Myocyte (in vitro differentiated cells): Measurements from ENCODE around the gene MDFI. TPM values are rescaled to one million over a fixed set of nuclear protein-coding genes. Genes with fewer than 3 reads are reported as not detected.
A peak's percentile ranks its signal among the peaks of the same experiment; 100 is the strongest.

ENCODE experiments used
- DNase-seq: peaks from one replicate; pipeline ENCODE4 v3.0.0-alpha.2; 2012; ENCODE audit warnings: low read depth
- total RNA-seq: library from RNA; depleted of rRNA; stranded (reverse); fragments of >200 nt; gene quantifications from 2 replicates; pipeline ENCODE4 v1.2.3, GENCODE V29; 2014

Gene MDFI
- total RNA-seq, 1 donor from 2014 or later: not detected

DNA sequence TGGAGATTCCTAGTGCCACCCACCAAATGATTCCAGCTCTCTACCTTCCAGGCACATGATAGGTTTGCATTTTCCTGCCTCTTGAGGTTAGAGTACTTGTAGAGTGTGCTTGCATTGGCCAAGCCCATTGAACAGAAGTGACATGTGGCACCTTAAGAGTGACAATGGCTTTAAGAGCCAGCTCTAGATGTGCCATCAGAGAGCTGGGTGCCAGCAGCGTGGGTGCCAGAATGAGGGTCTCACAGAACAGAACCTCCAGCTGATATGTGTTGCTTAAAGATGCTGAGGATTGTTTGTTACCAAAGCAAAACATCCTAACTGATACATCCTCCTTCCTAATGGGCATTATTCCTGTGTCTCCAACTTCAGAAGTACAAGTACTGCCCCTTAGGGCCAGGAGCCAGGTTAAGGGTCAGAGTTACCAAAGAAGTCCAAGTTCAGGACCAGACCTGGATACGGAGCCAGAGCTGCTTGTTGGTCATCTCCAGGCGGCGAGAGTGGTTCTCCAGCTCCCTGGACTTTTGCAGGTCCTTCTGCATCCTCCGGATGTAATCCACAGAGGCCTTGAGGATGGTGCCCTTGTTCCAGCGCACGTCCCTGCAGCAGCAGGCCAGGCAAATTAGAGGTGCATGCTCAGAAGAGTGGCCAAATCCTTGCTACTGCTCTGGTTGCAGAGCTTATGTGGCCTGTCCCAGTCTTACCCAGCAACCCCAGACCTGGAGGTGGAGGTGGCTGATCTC lies 47.5 kb downstream of the MDFI start:
- DNase-seq: no peak

DNA sequence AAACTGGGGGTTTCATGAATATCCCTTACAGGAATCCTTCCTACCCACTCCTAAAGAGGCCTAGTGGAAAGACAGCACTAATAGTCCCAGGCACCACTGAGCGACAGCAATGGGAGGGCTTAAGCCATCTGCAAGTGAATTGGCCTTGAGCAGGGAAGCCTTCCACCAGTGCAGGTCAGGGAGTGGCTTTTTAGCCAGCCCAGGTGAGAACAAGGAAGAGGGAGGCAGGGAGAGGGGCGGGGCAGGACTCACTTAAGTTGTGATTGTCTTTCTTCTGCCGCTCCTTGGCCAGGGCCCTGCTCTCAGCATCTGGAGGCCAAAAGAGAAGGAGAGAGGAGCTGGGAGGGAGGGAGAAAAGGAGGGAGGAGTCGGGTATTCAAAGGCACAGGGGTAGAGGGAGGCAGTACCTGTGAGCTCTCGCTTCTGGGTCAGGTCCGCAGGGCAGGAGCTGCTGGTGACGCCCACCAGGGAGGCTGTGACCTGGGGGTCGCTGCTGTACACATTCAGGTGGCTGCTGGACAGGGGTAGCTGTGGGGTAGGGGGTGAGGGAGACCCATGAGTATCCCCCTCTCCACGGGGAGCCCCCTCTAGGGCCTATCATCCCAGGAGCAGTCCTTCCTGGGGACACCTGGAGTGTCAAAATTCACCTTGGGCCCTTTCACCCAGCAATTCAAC lies 49.4 kb downstream of the MDFI start:
- no peak for DNase-seq

DNA sequence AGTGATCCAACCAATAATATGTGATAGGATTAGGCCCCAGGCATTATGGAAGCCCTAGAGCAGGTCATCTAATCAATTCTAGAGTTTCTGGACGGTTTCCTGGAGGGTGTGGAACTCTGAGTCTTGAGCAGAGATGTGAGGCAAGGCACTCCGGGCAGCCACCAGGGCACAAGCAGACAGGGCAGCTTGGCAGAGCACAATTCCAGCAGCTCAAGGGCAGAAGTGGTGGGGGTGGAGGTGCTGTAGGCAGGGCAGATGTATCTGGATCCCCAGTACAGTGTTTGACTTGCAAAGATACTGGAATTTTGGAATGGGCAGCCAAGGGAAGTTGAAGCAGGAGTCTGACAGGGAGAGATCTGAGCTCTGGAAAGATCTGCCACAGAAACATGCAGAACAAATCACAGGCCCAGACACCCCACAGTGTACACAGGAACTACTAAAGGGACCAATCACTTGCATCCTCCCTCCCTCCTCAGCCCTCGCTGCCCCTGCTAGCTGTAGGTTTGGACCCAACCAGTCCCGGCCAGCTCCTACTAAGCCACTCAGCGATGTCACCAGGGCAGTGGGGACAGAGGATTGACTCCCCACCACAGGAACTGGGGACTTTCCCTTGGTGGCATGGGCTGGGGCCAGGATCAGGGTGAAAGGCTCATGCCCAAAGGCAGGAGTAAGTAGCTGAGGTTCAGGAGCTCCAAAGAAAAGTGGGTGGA lies 50.1 kb downstream of the MDFI start:
- DNase-seq: peak; percentile 53

DNA sequence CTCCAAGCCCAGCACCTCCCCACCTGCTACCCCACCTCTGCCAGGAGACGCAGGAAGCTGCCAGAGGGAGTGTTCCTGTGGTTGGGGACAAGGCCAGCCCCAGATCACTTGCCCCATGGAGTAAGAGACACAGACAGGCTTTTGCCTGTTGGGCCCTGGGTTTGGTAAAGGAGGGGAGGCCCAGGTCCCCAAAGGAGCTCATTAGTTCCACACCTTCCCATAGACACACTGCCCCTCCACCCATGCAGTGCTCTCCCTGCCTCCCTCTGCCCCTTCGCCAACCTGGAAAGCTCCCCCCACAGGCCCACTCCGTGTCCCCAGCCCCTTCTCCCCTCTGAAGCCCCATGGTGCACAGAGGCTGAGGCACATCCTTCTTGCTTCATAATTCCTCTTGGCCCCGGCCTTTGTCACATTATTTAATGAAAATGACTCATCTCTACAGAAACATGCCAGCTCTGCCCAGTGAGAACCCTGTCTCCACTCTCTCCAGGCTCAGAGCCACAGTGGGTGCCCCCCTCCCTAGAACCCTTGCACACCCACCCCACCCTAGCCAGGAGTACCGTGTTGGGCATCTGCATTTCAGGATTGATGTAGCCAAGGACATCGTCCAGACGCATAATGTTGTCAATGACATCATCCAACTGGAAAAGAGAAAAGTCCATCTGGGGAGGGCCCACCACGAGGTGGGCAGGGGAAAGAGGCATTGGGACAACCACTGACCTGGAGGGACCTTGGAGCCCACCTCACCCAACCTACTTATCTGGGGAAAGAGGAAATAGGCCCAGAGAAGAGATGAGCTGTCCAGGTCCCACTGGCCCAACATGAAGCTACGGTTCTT lies 51.1 kb downstream of the MDFI start:
- no peak for DNase-seq

DNA sequence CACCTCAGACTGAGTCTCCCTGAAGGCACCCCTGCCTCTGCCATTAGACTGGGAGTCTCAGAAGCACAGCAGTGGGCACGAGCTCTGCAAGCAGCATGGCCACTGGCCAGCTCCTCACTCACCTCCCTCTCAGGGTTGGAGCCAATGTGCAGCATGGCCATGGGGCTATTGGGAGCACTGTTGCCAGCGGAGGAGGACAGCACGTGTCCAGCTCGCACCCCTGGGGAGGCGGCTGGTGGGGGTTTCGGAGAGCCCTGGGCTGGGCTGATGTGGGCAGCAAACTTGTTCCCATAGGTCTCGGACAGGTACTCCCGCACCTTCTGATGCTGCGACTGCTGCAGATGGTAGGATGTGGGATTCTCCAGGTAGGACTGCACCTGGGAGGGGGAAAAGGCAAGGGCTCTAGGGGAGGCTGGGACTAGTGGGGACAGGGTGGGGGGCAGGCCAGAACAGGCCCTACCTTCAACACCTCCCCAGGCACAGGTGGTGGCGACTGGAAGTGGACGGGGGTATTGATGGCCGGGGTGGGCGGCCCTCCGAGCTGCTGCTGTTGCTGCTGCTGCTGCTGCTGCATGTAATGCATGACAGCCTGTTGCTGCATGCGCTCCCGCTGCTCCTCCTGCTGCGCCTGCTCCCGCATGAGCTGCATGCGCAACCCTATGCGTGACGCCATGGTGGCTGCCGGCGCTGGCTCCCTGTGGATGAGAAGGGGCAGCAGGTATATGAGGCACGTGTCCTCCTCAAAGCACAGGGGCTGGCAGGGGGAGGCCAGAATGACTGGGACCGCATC lies 52.5 kb downstream of the MDFI start:
- DNase-seq: no peak

DNA sequence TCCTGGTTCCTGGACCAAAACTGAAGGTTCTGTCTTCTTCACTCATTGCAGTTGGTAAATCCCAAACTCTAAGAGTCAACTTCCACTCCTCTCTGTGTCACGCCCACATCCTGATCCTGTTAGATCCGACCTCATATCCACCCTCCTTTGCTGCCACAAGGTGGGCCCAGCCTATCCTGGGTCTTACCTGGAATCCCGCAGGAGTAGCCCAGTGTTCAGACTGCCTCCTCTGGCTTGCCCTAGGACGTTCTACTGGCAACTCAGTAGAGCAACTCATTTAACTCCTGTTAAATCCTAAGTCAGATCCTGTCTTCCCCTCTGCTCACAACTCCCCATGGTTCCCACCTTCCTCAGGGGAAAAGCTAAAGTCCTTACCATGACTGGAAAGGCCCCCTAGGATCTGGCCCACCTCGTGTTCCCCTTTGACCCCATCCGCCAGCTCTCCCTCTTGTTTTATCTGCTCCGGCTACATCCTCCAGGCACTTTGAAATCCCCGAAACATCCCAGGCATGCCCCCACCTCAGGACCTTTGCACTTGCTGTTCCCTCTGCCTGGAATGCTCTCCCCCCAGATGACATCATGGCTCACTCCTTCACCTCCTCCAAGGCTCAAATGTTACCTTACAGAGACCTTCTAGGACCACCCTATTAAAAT lies 53.3 kb downstream of the MDFI start:
- DNase-seq: no peak

DNA sequence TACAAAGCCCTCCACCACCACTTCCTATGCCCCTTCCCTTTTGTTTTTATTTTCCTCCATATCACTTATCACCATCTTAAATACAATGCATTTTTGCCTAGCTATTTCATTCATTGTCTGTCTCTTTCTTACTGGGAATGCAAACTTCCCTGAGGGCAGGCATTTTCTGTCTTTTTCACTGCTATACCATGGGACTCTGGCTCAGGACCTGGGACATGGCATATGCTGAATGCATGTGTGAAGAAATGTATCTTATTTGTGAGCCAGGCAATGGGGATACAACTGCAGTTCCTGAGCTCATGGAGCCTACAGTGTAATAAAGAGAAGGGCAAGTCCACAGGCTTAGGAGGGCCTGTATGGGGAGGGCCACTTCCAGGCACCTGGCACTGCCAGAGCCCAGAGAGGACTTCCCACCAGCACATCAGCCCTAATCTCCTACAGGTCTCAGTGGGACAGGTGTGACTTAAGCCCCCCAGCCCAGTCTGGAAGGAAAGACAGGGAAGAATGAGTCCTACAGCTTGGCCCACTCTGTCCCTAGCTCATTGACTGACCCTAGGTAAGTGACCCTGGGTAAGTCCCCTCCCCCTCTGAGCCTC lies 53.9 kb downstream of the MDFI start:
- no peak for DNase-seq

DNA sequence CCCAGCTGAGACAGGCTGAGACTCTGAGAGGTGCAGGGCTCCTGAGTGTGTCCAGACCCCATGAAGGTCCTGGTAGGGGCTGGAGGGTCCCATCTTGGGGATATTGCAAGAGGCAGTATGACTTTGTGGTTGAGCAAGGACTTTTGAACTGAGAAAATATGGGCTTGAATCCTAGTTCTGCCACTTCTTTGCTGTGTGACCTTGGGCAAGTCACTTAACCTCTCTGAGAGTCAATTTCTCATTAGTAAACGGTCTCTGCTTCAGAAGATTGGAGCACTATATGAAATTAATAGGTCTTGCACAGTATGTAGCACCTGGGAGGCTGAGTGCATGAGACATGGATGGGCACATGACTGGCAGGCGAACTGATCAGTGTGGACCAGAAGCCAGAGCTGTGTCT lies 54.5 kb downstream of the MDFI start:
- no peak for DNase-seq

DNA sequence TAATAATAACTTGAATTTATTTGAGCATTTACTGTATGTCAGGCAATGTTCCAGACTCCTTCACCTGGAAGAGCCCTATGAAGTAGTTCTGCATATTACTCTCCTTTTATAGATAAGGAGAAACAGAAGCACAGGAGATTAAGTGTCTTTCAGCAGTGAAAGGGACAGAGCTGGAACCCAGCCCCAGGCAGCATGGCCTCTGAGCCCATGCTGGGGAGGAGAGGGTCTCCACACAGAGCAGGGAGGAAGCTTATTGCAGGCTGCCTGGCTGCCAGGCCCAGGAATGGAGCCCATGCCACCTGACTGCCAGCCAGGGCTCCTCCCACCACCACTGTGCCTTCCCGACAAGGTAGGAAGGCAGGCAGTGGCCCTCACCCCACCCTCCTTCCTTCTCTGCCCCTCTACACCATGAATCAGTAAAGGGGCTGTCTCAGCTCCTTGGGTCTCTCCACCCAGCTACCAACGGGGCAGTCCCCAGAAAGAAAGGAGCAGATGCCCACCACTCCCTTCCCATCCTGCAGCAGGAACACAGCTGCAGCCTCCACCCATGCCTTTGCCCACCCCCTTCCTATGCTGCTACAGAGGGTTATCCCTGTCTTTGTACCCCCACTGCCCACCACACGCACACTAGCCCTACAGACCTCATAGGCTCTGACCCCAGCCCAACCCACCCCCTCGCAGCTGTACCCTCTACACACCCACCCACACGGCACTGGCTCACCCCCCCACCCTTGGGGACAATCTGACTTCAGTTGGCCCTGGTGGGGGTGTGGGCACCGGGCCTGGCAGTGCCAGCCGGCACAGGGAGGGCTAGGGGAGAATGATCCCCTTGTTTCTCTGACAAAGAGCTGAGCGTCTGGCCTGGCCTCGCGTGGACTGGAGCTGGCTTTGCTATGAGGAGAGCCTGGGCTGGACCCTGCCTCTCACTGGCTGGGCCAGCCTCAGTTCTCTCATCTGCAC lies 55.3 kb downstream of the MDFI start:
- no peak for DNase-seq

DNA sequence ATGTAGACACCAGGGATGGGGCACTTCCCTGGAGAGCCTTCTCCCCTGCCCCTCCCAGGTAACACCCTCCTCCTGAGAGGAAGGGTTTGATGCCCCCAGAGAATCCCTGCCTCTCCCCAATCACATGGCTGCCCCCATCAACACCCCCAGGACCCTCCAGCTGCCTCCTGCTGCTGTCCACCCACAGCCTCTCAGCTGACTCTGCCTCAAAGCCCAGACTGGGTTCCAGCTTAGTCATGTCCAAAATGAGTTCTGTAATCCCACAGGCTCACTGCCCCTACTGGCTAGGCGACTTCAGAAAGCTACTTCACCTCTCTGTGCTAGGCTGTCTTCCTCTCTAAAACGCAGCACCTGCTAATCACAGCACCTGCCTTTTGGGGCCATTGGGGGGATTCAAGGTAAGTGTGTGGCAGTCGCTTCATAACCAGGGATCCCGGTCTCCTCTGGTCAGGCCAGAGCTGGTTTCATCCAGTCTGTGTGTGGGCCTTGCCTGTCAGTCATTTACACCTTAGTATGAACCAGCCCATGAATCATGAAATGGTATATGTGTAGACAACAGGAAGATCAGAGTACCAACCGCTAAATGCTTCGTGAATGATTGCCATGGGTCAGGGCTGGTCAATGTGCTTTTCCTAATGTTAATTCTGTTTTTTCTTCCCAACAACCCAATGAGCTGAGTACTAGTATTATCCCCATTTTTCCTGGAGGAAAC lies 56.7 kb downstream of the MDFI start:
- peak; percentile 43 for DNase-seq

DNA sequence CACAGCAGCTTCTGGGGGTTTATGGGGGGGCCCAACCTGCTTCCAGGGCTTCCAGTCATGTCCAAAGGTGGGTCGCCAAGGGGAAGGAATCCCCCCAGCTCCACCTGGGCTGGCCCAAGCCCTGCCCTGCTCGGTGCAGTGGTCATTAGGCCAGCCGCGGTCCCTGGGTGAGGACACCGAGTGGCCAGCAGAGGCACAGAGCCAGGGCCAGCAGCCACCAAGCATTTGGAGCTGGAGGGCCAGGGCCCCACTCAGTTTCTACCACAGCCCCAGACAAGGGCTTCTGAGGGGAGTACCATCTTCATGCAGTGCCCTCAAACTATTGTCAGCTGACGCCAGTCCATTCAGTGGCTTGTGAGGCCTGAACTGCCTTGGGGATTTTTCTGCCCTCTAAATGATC lies 57.6 kb downstream of the MDFI start:
- DNase-seq: no peak

DNA sequence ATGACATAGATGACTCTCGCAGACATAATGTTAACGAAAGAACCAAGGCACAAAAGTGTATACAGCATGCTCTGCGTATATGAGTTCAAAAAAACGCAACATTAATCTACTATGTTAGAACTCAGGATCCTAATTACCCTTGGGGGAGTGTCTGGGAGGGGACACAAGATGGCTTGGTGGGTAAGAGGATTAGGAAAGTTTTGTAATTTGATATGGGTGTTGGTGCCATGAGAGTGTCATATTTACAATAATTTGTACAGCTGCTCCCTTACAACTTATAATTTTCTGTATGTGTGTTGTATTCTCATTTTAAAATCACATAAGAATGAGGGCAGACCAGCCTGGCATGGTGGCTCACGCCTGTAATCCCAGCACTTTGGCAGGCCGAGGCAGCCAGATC lies 58.5 kb downstream of the MDFI start:
- no peak for DNase-seq

DNA sequence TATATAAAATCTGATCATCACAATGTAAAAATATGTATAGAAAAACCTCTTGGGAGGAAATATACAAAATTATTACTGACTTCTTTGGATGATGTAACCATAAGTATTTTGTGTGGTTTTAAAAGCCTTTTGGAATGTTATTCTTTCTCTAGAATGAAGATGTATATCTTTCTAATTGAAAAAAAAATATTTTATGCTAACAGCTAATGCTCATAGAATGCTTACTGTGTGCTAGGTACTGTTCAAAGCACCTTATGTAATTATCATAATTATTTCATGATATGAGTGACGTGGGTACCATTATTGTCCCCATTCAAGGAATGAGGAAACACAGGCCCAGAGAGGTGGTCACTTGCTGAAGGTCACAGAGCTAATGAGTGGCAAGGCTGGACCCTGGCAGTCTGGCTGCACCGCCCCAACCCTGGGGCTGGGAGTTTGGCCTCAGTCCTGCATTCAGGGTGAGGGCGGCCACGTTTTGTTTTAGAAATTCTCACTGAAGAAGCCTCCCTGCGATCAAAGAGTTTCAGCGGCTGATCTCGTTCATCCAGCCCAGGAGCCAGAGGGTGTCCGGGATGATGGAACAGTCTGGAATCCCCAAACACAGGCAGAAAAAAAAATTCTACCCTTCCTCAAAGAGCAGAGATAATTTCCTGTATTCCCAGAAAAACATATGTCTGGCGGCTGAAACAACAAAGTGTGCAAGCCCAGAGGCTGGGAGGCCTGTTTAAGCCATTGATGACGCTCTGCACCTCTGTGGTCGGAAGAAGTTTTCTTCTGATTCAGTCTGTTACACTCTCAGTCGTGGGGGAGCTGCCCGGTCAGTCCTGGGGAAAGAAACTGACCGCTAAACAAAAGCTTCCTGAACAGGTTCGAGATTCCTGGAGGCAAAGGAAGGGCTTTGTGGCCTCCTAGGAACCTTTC lies 59.9 kb downstream of the MDFI start:
- DNase-seq: no peak

DNA sequence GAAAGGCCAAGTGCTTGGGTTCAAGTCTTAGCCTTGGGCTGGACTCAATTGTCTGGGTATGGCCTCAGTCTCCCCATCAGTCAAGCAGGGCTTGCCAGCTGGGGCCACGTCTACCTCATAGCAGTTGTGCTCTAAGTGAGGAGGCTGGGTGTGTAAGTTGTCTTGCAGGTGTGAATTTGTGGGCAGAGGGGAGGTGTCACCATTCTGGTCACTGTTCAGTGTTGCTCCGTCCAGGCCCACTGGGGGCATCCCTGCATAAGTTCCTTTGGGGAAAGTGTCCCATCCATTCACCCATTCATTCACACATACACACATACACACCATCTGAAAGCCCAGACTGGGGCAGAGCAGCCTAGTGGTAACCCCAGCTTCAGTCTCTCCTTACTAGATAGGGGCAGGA lies 60.8 kb downstream of the MDFI start:
- DNase-seq: no peak

DNA sequence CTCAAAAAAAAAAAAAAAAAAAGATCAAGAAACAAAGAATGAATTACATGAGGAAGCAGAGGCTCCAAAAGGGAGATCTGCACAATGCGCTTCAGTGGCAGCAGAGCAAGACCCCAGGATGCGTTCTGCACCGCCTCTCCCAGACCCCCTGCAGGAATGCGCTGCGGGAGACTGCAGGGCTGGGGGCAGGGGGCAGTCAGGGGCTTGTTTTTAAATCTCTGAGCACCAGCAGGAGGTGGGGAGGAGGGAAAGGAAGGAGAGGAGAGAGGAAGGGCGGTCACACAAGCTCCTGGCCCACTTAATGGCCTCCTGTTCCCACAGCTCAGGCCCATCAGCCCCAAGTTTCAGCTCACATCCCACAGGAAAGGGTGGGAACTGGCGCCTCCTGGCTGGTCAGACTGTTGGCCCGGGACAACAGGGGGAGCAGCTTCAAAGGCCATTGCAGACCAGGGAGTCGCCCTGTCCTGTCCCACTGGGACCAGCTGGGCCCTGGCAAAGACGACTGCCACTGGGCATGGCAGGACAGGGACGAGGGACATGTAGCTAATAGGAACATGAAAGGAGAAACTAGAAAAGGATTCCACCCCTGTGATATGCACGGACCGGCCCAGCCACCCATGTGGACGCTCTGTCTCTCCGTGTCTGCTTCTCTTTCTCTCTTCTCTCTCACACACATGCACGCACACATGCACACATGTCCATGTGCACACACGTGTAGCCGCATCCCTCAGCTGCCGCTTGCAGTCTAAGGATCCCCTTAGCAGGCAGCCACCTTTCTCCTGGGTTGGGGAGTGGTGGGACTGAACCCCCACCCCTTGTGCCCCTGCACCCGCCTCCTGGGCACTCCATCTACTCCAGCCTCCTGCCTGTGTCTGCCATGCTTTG lies 62.4 kb downstream of the MDFI start:
- DNase-seq: no peak
